LNCaP clone FGC (cell line): ENCODE measurements around the gene MOB1B.
"Not testable (repeated sequence)": the region's sequence is repeated elsewhere in the genome, so short reads cannot be mapped to it uniquely, and the experiment has no call there.

Experiments used
- DNase-seq: peaks from one replicate; pipeline ENCODE4 v3.0.0-alpha.2; 2011; ENCODE audit warnings: low read depth
- H3K4me3 ChIP-seq: 2 replicates; pipeline ENCODE4 v1.5.1; 2011; ENCODE audit warnings: mild to moderate bottlenecking, low read depth, low read length, control low read depth
- TF ChIP-seq, protein P1 (sequence below): IDR thresholded peaks from 2 replicates; pipeline ENCODE4 v1.5.1; 2012; ENCODE audit warnings: mild to moderate bottlenecking; ENCODE audit not compliant: control insufficient read depth, insufficient read depth; ENCODE audit errors: extremely low read depth

The MOB1B gene

GRCh38 chr4:70994069-70994366, 91.8 kb downstream of the MOB1B start:
- DNase-seq: no peak
- H3K4me3 ChIP-seq: peak overlapping the region; percentile 88
- TF ChIP-seq, protein P1, sequence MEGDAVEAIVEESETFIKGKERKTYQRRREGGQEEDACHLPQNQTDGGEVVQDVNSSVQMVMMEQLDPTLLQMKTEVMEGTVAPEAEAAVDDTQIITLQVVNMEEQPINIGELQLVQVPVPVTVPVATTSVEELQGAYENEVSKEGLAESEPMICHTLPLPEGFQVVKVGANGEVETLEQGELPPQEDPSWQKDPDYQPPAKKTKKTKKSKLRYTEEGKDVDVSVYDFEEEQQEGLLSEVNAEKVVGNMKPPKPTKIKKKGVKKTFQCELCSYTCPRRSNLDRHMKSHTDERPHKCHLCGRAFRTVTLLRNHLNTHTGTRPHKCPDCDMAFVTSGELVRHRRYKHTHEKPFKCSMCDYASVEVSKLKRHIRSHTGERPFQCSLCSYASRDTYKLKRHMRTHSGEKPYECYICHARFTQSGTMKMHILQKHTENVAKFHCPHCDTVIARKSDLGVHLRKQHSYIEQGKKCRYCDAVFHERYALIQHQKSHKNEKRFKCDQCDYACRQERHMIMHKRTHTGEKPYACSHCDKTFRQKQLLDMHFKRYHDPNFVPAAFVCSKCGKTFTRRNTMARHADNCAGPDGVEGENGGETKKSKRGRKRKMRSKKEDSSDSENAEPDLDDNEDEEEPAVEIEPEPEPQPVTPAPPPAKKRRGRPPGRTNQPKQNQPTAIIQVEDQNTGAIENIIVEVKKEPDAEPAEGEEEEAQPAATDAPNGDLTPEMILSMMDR: no peak

DNA sequence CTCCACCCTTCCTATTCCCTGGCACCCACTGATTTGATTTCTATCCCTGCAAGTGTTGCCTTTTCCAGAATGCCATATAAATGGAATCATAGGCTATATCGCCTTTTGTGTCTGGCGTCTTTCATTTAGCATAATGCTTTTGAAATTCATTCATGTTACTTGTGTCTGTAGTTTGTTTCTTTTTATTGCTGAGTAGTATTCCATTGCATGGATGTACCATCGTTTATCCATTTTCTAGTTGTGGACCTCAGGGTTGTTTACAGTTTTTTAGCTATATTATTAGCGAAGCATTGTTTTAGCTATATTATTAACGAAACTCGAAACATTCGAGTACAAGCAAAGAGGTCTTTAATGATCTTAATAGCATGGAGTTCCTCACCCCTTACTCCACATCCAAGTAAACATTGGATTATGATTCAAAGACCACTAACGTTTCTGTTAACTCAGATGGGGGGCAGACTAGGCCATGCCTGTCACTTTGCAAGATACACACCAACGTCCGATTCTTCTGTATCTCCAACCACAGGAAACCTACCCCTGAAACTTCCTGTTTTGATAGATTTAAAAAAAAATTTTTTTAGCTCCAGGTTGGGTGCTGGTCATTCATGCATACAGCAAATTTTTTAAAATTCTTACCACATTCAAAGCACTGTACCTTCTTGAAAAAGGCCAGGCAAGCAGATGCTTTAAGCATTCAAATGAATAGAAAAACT, 92.4 kb downstream of the MOB1B start:
- no peak for DNase-seq
- TF ChIP-seq, protein P1: no peak
- H3K4me3 ChIP-seq: peak overlapping the region; percentile 88

GRCh38 chr4:70996018-70996360, 93.8 kb downstream of the MOB1B start:
- no peak overlapping the region for H3K4me3 ChIP-seq
- no peak for DNase-seq
- TF ChIP-seq, protein P1: no peak

- no peak overlapping the region for H3K4me3 ChIP-seq
- DNase-seq: no peak
- TF ChIP-seq, protein P1: no peak
Measured at GRCh38 chr4:70997036-70997435, 94.9 kb downstream of the MOB1B start.

GRCh38 chr4:70997546-70997945, 95.4 kb downstream of the MOB1B start:
- no peak overlapping the region for H3K4me3 ChIP-seq
- TF ChIP-seq, protein P1: no peak
- no peak for DNase-seq

DNA sequence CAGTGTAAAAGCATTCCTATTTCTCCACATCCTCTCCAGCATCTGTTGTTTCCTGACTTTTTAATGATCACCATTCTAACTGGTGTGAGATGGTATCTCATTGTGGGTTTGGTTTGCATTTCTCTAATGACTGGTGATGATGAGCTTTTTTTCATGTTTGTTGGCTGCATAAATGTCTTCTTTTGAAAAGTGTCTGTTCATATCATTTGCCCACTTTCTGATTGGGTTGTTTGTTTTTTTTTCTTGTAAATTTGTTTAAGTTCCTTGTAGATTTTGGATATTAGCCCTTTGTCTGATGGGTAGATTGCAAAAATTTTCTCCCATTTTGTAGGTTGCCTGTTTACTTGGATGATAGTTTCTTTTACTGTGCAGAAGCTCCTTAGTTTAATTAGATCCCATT, 97.5 kb downstream of the MOB1B start:
- not testable (repeated sequence) for DNase-seq, H3K4me3 ChIP-seq

DNA sequence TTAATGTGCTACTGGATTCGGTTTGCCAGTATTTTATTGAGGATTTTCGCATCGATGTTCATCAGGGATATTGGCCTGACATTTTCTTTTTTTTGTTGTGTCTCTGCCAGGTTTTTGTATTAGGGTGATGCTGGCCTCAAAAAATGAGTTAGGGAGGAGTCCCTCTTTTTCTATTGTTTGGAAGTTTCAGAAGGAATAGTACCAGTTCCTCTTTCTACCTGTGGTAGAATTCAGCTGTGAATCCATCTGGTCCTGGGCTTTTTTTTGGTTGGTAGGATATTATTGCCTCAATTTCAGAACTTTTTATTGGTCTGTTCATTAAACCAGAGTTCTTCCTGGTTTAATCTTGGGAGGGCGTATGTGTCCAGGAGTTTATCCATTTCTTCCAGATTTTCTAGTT, 99.2 kb downstream of the MOB1B start:
- not testable (repeated sequence) for DNase-seq, H3K4me3 ChIP-seq

DNA sequence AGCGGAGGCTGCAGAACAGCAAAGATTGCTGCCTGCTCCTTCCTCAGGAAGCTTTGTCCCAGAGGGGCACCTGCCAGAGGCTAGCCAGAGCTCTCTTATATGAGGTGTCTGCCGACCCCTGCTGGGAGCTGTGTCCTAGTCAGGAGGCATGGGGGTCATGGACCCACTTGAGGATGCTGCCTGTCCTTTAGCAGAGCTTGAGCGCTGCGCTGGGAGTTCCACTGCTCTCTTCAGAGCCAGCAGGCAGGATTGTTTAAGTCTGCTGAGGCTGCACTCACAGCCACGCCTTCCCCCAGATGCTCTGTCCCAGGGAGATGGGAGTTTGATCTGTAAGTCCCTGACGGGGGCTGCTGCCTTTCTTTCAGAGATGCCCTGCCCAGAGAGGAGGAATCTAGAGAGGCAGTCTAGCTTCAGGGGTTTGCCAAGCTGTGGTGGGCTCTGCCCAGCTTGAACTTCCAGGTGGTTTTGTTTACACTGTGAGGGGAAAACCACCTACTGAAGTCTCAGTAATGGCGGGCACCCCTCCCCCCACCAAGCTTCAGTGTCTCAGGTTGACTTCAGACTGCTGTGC, 102.2 kb downstream of the MOB1B start:
- H3K4me3 ChIP-seq: no peak overlapping the region
- TF ChIP-seq, protein P1: no peak
- DNase-seq: no peak

DNA sequence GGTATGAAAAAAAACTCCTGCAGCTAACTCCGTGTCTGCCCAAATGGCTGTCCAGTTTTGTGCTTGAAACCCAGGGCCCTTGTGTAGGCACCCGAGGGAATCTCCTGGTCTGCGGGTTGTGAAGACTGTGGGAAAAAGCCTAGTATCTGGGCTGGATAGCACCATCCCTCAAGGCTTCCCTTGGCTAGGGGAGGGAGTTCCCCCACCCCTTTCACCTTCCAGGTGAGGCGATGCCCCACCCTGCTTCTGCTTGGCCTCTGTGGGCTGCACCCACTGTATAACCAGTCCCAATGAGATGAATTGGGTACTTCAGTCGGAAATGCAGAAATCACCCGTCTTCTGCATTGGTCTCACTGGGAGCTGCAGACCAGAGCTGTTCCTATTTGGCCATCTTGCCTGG, 102.9 kb downstream of the MOB1B start:
- DNase-seq, H3K4me3 ChIP-seq: not testable (repeated sequence)
